LHCN-M2 (cell line): Measurements from ENCODE around the gene ACADSB. TPM values are rescaled to one million over a fixed set of nuclear protein-coding genes. Genes with fewer than 3 reads are reported as not detected.

Experiments
- DNase-seq: peaks from one replicate; pipeline ENCODE4 v3.0.0-alpha.2; 2012; ENCODE audit warnings: low read depth
- polyA plus RNA-seq: library from polyadenylated mRNA; unstranded; fragments of >200 nt; gene quantifications from one replicate; pipeline ENCODE4 v1.2.1, GENCODE V29; 2012; ENCODE audit warnings: missing spikeins
- total RNA-seq: library from RNA; depleted of rRNA; stranded (reverse); fragments of >200 nt; gene quantifications from 2 replicates; pipeline ENCODE4 v1.2.3, GENCODE V29; 2014; rRNA removed

Gene ACADSB
- 8.4 and 9.2 TPM in 2 replicates for total RNA-seq
- 3.7 TPM for polyA plus RNA-seq

DNA sequence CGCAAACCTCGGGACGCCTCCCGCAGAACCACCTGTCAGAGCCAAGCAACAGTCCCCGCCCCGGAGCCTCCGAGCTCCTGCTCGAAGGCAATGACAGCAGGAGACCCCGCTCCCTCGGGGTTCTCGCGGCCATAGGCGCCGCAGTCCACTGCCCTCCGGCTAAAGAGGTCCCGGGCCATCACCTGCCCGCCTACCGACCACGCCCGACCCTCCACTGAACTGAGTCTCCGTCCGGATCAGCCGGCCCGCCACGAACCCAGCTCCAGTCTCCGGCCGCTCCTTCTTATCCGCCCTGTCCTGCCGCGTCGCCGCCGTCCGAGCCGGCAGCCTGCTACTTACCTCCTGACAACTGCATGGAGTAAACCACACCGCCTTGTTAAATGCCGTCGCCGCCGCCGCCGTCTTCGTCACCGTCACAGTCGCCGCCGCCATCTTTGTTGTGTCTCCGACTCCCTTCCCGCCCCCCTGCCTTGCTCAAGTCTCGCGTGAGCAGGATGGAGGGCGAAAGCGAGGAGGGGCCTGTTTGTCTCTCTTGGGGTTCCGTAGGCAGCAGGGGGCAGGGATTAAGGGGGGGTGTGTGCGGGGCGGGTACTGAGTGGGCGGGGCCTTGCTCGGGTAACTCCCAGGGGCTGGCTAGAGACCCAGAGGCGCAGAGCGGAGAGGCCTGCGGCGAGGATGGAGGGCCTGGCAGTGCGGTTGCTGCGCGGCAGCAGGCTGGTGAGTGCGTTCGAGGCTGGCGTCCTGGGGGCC is at the start of gene ACADSB, which contains the start of gene IKZF5:
Gene ACADSB (plus strand): TSS at position 652 of the 750 bp plus-strand sequence. CDS start 24 bp downstream, at position 676.
Gene IKZF5 (minus strand): TSS at position 441 of the 750 bp plus-strand sequence. CDS start 10,170 bp downstream, outside the sequence.
- DNase-seq, result peak; percentile 97

GRCh38 chr10:122962405-122962804 is 46.4 kb upstream of the ACADSB start:
- no peak for DNase-seq

GRCh38 chr10:122966879-122967278 is 41.9 kb upstream of the ACADSB start:
- no peak for DNase-seq

GRCh38 chr10:122968698-122969097 is 40.1 kb upstream of the ACADSB start:
- DNase-seq, result no peak

- DNase-seq, result no peak
Observed at GRCh38 chr10:122974023-122974422, 34.8 kb upstream of the ACADSB start.

DNA sequence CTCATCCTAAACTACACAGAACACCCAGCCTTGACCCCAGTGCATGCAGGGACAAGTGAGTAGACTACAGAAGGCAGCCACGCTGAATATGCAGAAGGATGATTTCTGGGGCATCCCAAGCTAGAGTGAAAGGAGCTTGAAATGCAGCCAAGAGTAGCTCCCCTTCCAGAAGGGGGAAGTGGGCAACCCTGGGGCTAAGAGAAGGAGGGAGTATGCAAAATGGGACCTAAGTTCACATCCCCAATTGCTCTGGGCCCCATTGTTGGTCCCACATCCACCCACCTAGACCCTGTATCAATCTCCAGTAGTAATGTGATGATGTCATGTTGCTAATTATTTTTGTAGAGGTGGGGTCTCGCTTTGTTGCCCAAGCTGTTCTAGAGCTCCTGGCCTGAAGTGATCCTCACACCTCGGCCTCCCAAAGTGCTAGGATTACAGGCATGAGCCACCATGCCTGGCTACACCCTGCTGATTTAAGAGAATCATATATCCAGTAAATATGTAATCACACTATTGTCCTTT is 34.2 kb upstream of the ACADSB start:
- no peak for DNase-seq

GRCh38 chr10:122980209-122981065 is 28.4 kb upstream of the ACADSB start, which contains the start of gene PSTK:
Gene PSTK, plus strand, starts transcription at chr10:122980401. Its CDS starts 79 bp downstream, at chr10:122980480.
- DNase-seq, result peak; percentile 90

DNA sequence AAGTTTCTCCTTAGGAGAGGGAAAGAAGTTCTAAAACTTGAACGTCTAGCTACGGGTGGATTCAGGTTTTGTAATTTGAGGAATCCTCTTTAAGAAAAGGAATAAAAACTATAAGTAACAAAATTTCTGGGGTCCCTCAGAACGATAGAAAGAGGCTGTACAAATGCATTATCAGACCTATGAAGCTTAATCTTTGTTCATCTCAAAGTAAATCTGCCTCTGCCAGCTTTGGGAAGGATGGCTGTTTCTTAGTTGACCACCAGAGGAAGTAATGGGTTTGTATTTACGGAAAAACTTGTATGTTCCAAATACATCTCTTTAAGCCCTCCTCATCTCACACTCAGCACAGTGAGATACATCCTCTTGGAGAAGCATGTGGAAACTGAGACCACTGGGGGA is 27.7 kb upstream of the ACADSB start:
- DNase-seq, result peak; percentile 60

GRCh38 chr10:122983898-122984297 is 24.9 kb upstream of the ACADSB start:
- DNase-seq, result no peak

GRCh38 chr10:122984708-122985107 is 24.1 kb upstream of the ACADSB start:
- DNase-seq, result no peak

- DNase-seq, result no peak
Observed at GRCh38 chr10:122986335-122986734, 22.5 kb upstream of the ACADSB start.

GRCh38 chr10:122988501-122988900 is 20.3 kb upstream of the ACADSB start:
- DNase-seq, result no peak

DNA sequence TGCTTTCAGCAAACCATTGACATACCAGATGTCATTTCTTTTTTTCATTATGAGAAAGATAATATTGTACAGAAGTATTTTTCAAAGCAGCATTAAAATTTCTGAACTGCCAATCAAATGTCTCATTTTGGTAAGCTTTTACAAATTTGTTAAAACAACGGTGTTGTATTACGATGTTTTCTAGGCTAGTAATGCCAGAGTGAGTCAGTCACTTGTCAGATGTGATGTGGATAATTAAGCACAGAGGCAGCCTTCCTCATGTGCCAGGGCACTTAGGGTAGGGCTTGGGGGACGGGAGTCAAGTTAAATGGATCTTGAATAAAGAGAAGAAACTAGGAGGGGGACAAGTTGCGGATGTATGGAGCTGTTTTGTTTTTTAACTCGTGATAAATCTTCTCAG is 18.5 kb upstream of the ACADSB start:
- DNase-seq, result no peak

GRCh38 chr10:122992031-122992585 is 16.7 kb upstream of the ACADSB start:
- DNase-seq, result no peak

- DNase-seq, result no peak
Observed at GRCh38 chr10:122993797-122994336, 14.9 kb upstream of the ACADSB start.

DNA sequence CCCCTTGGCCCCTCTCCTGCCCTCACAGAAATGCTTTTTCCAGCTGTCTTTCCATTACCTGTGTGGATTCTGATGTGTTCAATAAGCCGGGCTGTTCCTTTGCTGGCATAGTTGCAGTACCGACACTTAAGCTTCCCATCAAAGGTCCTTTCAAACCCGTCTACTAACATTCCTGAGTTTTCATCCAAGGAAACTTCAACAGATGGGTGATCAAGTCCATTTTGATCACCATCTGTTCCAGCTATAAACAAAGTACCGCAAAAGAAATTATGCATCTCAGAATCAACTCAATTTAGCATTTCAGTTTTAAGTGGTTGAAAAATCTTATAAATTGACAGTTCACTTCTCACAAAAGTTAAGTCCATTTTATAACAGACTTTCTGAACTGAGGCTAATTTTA is 12.9 kb upstream of the ACADSB start:
- no peak for DNase-seq

DNA sequence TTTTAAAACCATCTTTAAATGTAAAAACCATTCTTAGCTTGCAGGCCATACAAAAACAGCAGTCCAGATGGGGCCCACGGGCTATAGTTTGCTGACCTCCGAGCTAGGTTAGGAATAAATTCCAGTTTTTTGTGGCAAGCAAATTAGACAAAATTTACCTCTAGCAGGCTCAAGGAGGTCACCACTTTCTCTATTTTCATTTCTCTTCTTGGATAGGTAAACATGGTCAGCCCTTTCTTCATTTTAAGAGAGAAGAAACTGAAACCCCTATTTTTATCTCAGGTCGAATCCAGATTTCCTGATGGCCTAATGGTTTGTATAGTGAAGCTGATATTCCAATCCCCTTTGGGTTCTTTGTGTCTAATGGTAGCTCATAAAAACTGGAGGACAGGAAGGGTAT is 10.9 kb upstream of the ACADSB start:
- DNase-seq, result no peak

- DNase-seq, result no peak
Observed at GRCh38 chr10:122998360-122998917, 10.4 kb upstream of the ACADSB start.

DNA sequence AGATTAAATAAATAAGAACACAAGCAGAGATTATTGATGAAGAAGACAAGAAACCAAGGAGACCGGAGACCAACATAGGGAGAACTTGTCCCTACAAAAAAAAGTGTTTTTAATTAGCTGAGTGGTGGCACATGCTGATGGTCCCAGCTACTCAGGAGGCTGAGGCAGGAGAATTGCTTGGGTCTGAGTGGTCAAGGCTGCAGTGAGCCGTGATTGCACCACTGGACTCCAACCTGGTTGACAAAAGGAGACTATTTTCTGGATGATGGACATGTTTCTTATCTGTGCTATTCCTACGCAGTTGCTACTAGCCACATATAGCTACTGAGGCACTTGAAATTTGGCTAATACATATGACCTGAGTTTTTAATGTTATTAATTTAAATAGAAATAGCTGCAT is 9.9 kb upstream of the ACADSB start:
- DNase-seq, result no peak

DNA sequence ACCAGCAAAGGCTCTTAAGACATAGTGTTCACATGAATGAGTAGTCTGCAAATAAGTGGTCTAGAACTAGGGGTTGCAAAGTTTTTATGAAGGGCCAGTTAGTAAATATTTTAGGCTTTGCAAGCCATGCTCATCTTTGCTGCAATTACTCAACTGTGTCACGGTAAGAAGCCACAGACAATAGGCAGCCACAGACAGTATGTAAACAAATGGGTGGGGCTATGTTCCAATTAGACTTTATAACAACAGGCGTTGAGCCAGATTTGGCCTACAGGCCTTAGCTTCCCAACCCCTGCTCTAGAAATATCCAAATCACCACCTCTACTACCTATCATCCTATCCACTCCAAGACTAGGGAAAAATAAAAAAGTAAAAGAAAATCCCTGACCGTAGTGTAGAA is 9.5 kb upstream of the ACADSB start:
- no peak for DNase-seq

DNA sequence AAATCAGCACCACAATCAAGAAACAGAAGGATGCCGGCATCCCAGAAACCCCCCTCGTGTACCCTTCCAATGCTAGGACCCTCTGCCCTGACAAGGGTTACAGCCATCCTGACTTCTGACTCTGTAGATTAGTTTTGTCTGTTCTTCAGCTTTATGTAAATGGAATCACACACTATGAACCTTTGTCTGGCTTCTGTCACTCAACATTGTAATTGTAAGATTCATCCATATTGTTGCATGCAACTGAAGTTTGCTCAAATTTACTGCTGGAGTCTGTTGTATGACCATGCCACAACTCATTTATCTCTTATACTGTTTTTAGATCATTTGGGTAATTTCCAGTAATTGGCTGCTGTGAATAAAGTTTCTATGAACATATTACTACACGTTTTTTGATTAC is 8.7 kb upstream of the ACADSB start:
- no peak for DNase-seq
